Liver (tissue), 9 donors: Measurements from ENCODE around the gene IL1RAPL2. TPM values are rescaled to one million over a fixed set of nuclear protein-coding genes. Genes with fewer than 3 reads are reported as not detected.

Experiments
- DNase-seq: peaks from one replicate; pipeline ENCODE4 v3.0.0-alpha.2; 2017; ENCODE audit warnings: low spot score
- H3K27ac ChIP-seq, 2 donors: one replicate each; pipeline ENCODE4 v1.7.0; 2013; ENCODE audit warnings: inconsistent platforms in 2 of 2, low read length in 2 of 2, control low read depth in 1 of 2, low read depth in 1 of 2, mild to moderate bottlenecking in 1 of 2
- H3K27me3 ChIP-seq, 4 donors: one replicate each; pipeline versions ENCODE4 v1.6.1 to v1.7.0; 2013; ENCODE audit warnings: low read length in 3 of 4, inconsistent platforms in 1 of 4, mild to moderate bottlenecking in 1 of 4, moderate library complexity in 1 of 4; ENCODE audit not compliant: control insufficient read depth in 4 of 4, insufficient read depth in 4 of 4
- H3K36me3 ChIP-seq, 4 donors: one replicate each; pipeline versions ENCODE4 v1.6.1 to v1.7.0; 2013; ENCODE audit warnings: low read length in 3 of 4, mild to moderate bottlenecking in 3 of 4, low read depth in 1 of 4, moderate library complexity in 1 of 4; ENCODE audit not compliant: control insufficient read depth in 4 of 4, insufficient read depth in 3 of 4
- H3K4me1 ChIP-seq, 4 donors: one replicate each; pipeline versions ENCODE4 v1.6.1 to v1.7.0; 2013; ENCODE audit warnings: low read length in 3 of 4, mild to moderate bottlenecking in 3 of 4, moderate library complexity in 1 of 4; ENCODE audit not compliant: control insufficient read depth in 4 of 4, insufficient read depth in 4 of 4
- H3K4me3 ChIP-seq, 3 donors: one replicate each; pipeline versions ENCODE4 v1.6.1 to v1.7.0; 2013; ENCODE audit warnings: low read length in 3 of 3, control low read depth in 1 of 3, low read depth in 1 of 3, mild to moderate bottlenecking in 1 of 3
- H3K9ac ChIP-seq, 2 donors: one replicate each; pipeline ENCODE4 v1.7.0; 2013; ENCODE audit warnings: low read length in 2 of 2, mild to moderate bottlenecking in 2 of 2, moderate library complexity in 2 of 2, control low read depth in 1 of 2, low read depth in 1 of 2
- H3K9me3 ChIP-seq, 4 donors: one replicate each; pipeline versions ENCODE4 v1.6.1 to v1.7.0; 2013; ENCODE audit warnings: low read length in 3 of 4; ENCODE audit not compliant: control insufficient read depth in 4 of 4
- ATF3 ChIP-seq: IDR thresholded peaks from 2 replicates; pipeline ENCODE4 v1.6.1; 2016; ENCODE audit warnings: antibody characterized with exemption
- CTCF ChIP-seq: fragments of 150-350 bp; IDR thresholded peaks from 2 replicates; pipeline ENCODE4 v1.5.1; 2017; ENCODE audit warnings: improper control_type of control experiment, low read depth, low read length; ENCODE audit not compliant: missing input control
- EGR1 ChIP-seq, 2 donors: IDR thresholded peaks; 2 replicates each; pipeline ENCODE4 v1.6.1; 2016 to 2018; ENCODE audit warnings: antibody characterized with exemption in 2 of 2, low read depth in 2 of 2
- FOXA2 ChIP-seq: IDR thresholded peaks from 2 replicates; pipeline ENCODE4 v1.6.1; 2016; ENCODE audit warnings: antibody characterized with exemption
- GABPA ChIP-seq, 2 donors: IDR thresholded peaks in 1 of 2; conservative IDR thresholded peaks in 1 of 2; 2 replicates each; pipeline ENCODE4 v1.6.1; 2016; ENCODE audit warnings: antibody characterized with exemption in 2 of 2, mild to moderate bottlenecking in 1 of 2, moderate library complexity in 1 of 2
- HNF4A ChIP-seq, 2 donors: conservative IDR thresholded peaks; 2 replicates each; pipeline ENCODE4 v1.6.1; 2016; ENCODE audit warnings: antibody characterized with exemption in 2 of 2, mild to moderate bottlenecking in 2 of 2
- HNF4G ChIP-seq: IDR thresholded peaks from 2 replicates; pipeline ENCODE4 v1.6.1; 2016; ENCODE audit warnings: antibody characterized with exemption
- JUND ChIP-seq, 2 donors: IDR thresholded peaks; 2 replicates each; pipeline ENCODE4 v1.6.1; 2016; ENCODE audit warnings: antibody characterized with exemption in 2 of 2
- MAX ChIP-seq: IDR thresholded peaks from 2 replicates; pipeline ENCODE4 v1.6.1; 2016; ENCODE audit warnings: antibody characterized with exemption
- NR2F2 ChIP-seq: IDR thresholded peaks from 2 replicates; pipeline ENCODE4 v1.6.1; 2016; ENCODE audit warnings: antibody characterized with exemption
- RAD21 ChIP-seq, 2 donors: IDR thresholded peaks; 2 replicates each; pipeline ENCODE4 v1.6.1; 2016; ENCODE audit warnings: antibody characterized with exemption in 2 of 2, mild to moderate bottlenecking in 2 of 2
- REST ChIP-seq: IDR thresholded peaks from 2 replicates; pipeline ENCODE4 v1.6.1; 2016; ENCODE audit warnings: antibody characterized with exemption, mild to moderate bottlenecking
- RXRA ChIP-seq, 2 donors: IDR thresholded peaks; 2 replicates each; pipeline ENCODE4 v1.6.1; 2017 to 2018; ENCODE audit warnings: antibody characterized with exemption in 2 of 2, mild to moderate bottlenecking in 1 of 2
- SP1 ChIP-seq: IDR thresholded peaks from 2 replicates; pipeline ENCODE4 v1.6.1; 2018; ENCODE audit warnings: antibody characterized with exemption, mild to moderate bottlenecking
- TAF1 ChIP-seq: conservative IDR thresholded peaks from 2 replicates; pipeline ENCODE4 v1.6.1; 2016; ENCODE audit warnings: antibody characterized with exemption, mild to moderate bottlenecking
- YY1 ChIP-seq: IDR thresholded peaks from 2 replicates; pipeline ENCODE4 v1.6.1; 2016; ENCODE audit warnings: antibody characterized with exemption, mild to moderate bottlenecking
- ZBTB33 ChIP-seq: IDR thresholded peaks from 2 replicates; pipeline ENCODE4 v1.6.1; 2016; ENCODE audit warnings: antibody characterized with exemption
- WGBS: extraction: QIAGEN DNeasy Blood & Tissue Kit; methylation state at CpG from one replicate; pipeline ENCODE4 v1.1.7; 2013; 5-methylcytosine and 5-hydroxymethylcytosine counted together
- polyA plus RNA-seq, 2 donors: library from polyadenylated mRNA; stranded (reverse) in 1 of 2; unstranded in 1 of 2; fragments of 200-250 nt in 1 of 2; fragments of >200 nt in 1 of 2; fragmentation: Nextera tagmentation in 1 of 2; extraction: Ambion mirVana in 1 of 2; gene quantifications; one replicate each; pipeline versions ENCODE4 v1.2.1 to v1.2.3, GENCODE V29; 2013 to 2015
- total RNA-seq, 2 donors: library from RNA; depleted of rRNA; stranded (reverse); fragments of >200 nt; gene quantifications; one replicate each; pipeline ENCODE4 v1.2.3, GENCODE V29; 2014
- donor health status: healthy.
- donor health status: healthy.
- donor health status: healthy.
- donor health status: healthy.
- donor health status: healthy.

Gene IL1RAPL2
- total and polyA plus RNA-seq, 4 donors: 0.20 to 1.6 (median 0.91) TPM

- Histone ChIP-seq H3K4me1 (peaks cover 0 to 26% (median 18%) of the 10 kb centered on the region in 4 donors), H3K9ac (no peak overlapping the region), H3K9me3 (no peaks in the 10 kb centered on the region), H3K27ac (no peak overlapping the region), H3K4me3 (no peak overlapping the region), H3K36me3 (no peaks in the 10 kb centered on the region), H3K27me3 (peaks cover 0 to 4% (median 0%) of the 10 kb centered on the region in 4 donors)
- DNase-seq: no peak
- WGBS: 10% methylated on average over 3 of the region's 3 CpGs
- TF ChIP-seq TAF1: no peak
- no peak for TF ChIP-seq GABPA (IDR thresholded peaks at IDR 0.05 in 1 of 2, conservative IDR thresholded peaks at IDR 0.05 in 1 of 2)
- TF ChIP-seq YY1: no peak
- no peak for TF ChIP-seq MAX
- no peak for TF ChIP-seq ATF3
- TF ChIP-seq SP1: no peak
- peak; percentile 44 to 53 for TF ChIP-seq RAD21 (IDR thresholded peaks at IDR 0.05)
- no peak for TF ChIP-seq FOXA2
- TF ChIP-seq HNF4A (conservative IDR thresholded peaks at IDR 0.05): no peak
Measured at GRCh38 chrX:104668550-104668949, 102.6 kb downstream of the IL1RAPL2 start.

GRCh38 chrX:104669063-104669462 lies 103.1 kb downstream of the IL1RAPL2 start:
- Histone ChIP-seq H3K27ac (no peak overlapping the region), H3K9me3 (no peaks in the 10 kb centered on the region), H3K4me3 (no peak overlapping the region), H3K27me3 (peaks cover 0 to 3% (median 0%) of the 10 kb centered on the region in 4 donors), H3K9ac (no peak overlapping the region), H3K36me3 (no peaks in the 10 kb centered on the region), H3K4me1 (peaks cover 0 to 26% (median 18%) of the 10 kb centered on the region in 4 donors)
- no peak for DNase-seq
- TF ChIP-seq MAX (no peak), ATF3 (no peak), JUND (IDR thresholded peaks at IDR 0.05) (no peak), GABPA (IDR thresholded peaks at IDR 0.05 in 1 of 2, conservative IDR thresholded peaks at IDR 0.05 in 1 of 2) (no peak), HNF4A (conservative IDR thresholded peaks at IDR 0.05) (peak; percentile 12 to 24), RAD21 (IDR thresholded peaks at IDR 0.05) (no peak), NR2F2 (no peak), RXRA (IDR thresholded peaks at IDR 0.05) (peak in 1 of 2 donors; percentile 7), TAF1 (no peak), FOXA2 (no peak), ZBTB33 (no peak), EGR1 (IDR thresholded peaks at IDR 0.05; ENCODE audit: low read depth in 2 of 2) (no peak), REST (no peak), CTCF (no peak), HNF4G (no peak)
- WGBS: 52% methylated on average over 4 of the region's 4 CpGs
